K562 (cell line): ENCODE results near the gene CLASP1. TPM values are rescaled to one million over a fixed set of nuclear protein-coding genes. Genes with fewer than 3 reads are reported as not detected.

ENCODE experiments used
- ATAC-seq: fragments of 200-7000 bp; cut with Tn5 transposase; 3 replicates; pipeline ENCODE4 v1.9.1; 2020; ENCODE audit warnings: moderate library complexity
- BruUV-seq: library from RNA; stranded (reverse); fragments of 400-500 nt; replicated peaks from 2 replicates; lab custom pipeline; 2021; lab: Mats Ljungman, UMichigan
- CTCF ChIA-PET: fragments of 300-600 bp; formaldehyde crosslinking; extraction: SDS; loops from one replicate; lab custom pipeline; 2021; ENCODE audit warnings: low intra/inter-chr PET ratio; lab: Yijun Ruan, JAX
- POLR2A ChIA-PET: fragments of 300-600, 350-650 bp; sonication (Branson Sonifier 250); formaldehyde crosslinking; extraction: SDS; loops from one replicate; lab custom pipeline; 2021; ENCODE audit warnings: antibody characterized with exemption, inconsistent platforms; lab: Yijun Ruan, JAX
- DNase-seq, 4 experiments: peaks; one replicate each; pipeline versions ENCODE4 v3.0.0 to v3.0.0-alpha.2; 2011 to 2018; ENCODE audit warnings: low spot score in 3 of 4, mixed read lengths in 3 of 4; ENCODE audit errors: extremely low read depth in 1 of 4
- FAIRE-seq: peaks from 2 replicates; lab custom pipeline; 2011; peaks lifted over from hg19 to GRCh38; lab: Jason Lieb, UNC
- H2AFZ ChIP-seq: 2 replicates; pipeline ENCODE4 v1.6.0; 2011; ENCODE audit warnings: low read depth, low read length, control low read depth, inconsistent platforms
- H3K27ac ChIP-seq: fragments of 200-600 bp; 3 replicates; pipeline ENCODE4 v1.8.0; 2011; ENCODE audit warnings: low read depth, mild to moderate bottlenecking, control low read depth, inconsistent platforms, low read length, moderate library complexity, mixed read lengths; ENCODE audit errors: extremely low read depth
- H3K27me3 ChIP-seq, 2 experiments: fragments of 300-600 bp in 1 of 2; 2 replicates in 1 of 2; 3 replicates in 1 of 2; pipeline versions ENCODE4 v1.6.0 to v1.8.0; 2011; ENCODE audit warnings: inconsistent platforms in 2 of 2, low read length in 2 of 2, mild to moderate bottlenecking in 1 of 2, mixed read lengths in 1 of 2, moderate library complexity in 1 of 2; ENCODE audit not compliant: control insufficient read depth in 2 of 2, insufficient read depth in 2 of 2
- H3K36me3 ChIP-seq: fragments of 300-600 bp; 3 replicates; pipeline ENCODE4 v1.8.0; 2011; ENCODE audit warnings: mild to moderate bottlenecking, low read length, inconsistent platforms; ENCODE audit not compliant: control insufficient read depth, insufficient read depth
- H3K4me1 ChIP-seq, 2 experiments: fragments of 200-600 bp in 1 of 2; replicated peaks in 1 of 2; 2 replicates in 1 of 2; 3 replicates in 1 of 2; pipeline versions ENCODE4 v1.5.1 to v1.8.0; 2011; ENCODE audit warnings: inconsistent platforms in 2 of 2, low read length in 2 of 2, mild to moderate bottlenecking in 1 of 2, mixed read lengths in 1 of 2, moderate library complexity in 1 of 2; ENCODE audit not compliant: control insufficient read depth in 2 of 2, insufficient read depth in 2 of 2
- H3K4me2 ChIP-seq: 2 replicates; pipeline ENCODE4 v1.6.1; 2011; ENCODE audit warnings: low read length, control low read depth, inconsistent platforms, mixed read lengths; ENCODE audit not compliant: insufficient read depth
- H3K4me3 ChIP-seq: fragments of 200-600 bp; sonication (generic), shearing (Covaris generic); 2 replicates; pipeline ENCODE4 v1.5.1; 2016; ENCODE audit warnings: control low read depth, inconsistent platforms
- H3K79me2 ChIP-seq: fragments of 200-600 bp; 3 replicates; pipeline ENCODE4 v1.8.0; 2011; ENCODE audit warnings: low read length, inconsistent platforms; ENCODE audit not compliant: control insufficient read depth, insufficient read depth
- H3K9ac ChIP-seq, 2 experiments: 2 replicates each; pipeline versions ENCODE4 v1.6.0 to v1.6.1; 2011; ENCODE audit warnings: low read depth in 2 of 2, low read length in 2 of 2, control low read depth in 1 of 2, inconsistent platforms in 1 of 2, mild to moderate bottlenecking in 1 of 2, mixed read lengths in 1 of 2; ENCODE audit not compliant: insufficient read depth in 1 of 2
- H3K9me1 ChIP-seq: one replicate; pipeline ENCODE4 v1.6.0; 2011; ENCODE audit warnings: inconsistent platforms, mild to moderate bottlenecking, low read length, moderate library complexity; ENCODE audit not compliant: control insufficient read depth, insufficient read depth
- H3K9me3 ChIP-seq: replicated peaks from 2 replicates; pipeline ENCODE4 v1.5.1; 2011; ENCODE audit warnings: low read depth, low read length, inconsistent platforms; ENCODE audit not compliant: control insufficient read depth, insufficient read depth
- H4K20me1 ChIP-seq: replicated peaks from 2 replicates; pipeline ENCODE4 v1.6.1; 2011; ENCODE audit warnings: low read length, inconsistent platforms, mixed read lengths; ENCODE audit not compliant: control insufficient read depth, insufficient read depth
- CREB1 ChIP-seq, 2 experiments: sonication (generic) in 1 of 2; formaldehyde crosslinking in 1 of 2; IDR thresholded peaks; 2 replicates each; pipeline versions ENCODE4 v1.6.1 to v1.8.0; 2012 to 2022; ENCODE audit warnings: inconsistent platforms in 1 of 2, mild to moderate bottlenecking in 1 of 2, missing genetic modification reagents in 1 of 2, moderate library complexity in 1 of 2
- ESRRB ChIP-seq: fragments of 250-450 bp; sonication (Bioruptor Pico); IDR thresholded peaks from 2 replicates; pipeline ENCODE4 v1.5.0; 2020; ENCODE audit warnings: mild to moderate bottlenecking, moderate library complexity, borderline replicate concordance
- HEY1 ChIP-seq: fragments of 250-450 bp; sonication (Bioruptor Pico); IDR thresholded peaks from 2 replicates; pipeline ENCODE4 v1.5.0; 2020; ENCODE audit warnings: mild to moderate bottlenecking, moderate library complexity, borderline replicate concordance
- JUND ChIP-seq, 2 experiments: IDR thresholded peaks; 2 replicates in 1 of 2; 3 replicates in 1 of 2; pipeline ENCODE4 v1.6.1; 2011; ENCODE audit warnings: borderline replicate concordance in 2 of 2, low read depth in 2 of 2, low read length in 2 of 2, improper control_type of control experiment in 1 of 2, missing biosample characterization in 1 of 2, missing genetic modification characterization in 1 of 2, missing genetic modification reagents in 1 of 2
- MNT ChIP-seq, 2 experiments: fragments of 450-650 bp; conservative IDR thresholded peaks; 2 replicates each; pipeline ENCODE4 v1.6.1; 2017; ENCODE audit warnings: mild to moderate bottlenecking in 2 of 2, moderate library complexity in 2 of 2
- PCBP2 ChIP-seq: fragments of 200-400 bp; formaldehyde crosslinking; IDR thresholded peaks from 2 replicates; pipeline ENCODE4 v1.6.1; 2018; ENCODE audit warnings: low read length, low read depth, mild to moderate bottlenecking, moderate library complexity; ENCODE audit not compliant: poor library complexity, severe bottlenecking
- RBM34 ChIP-seq: fragments of 200-400 bp; formaldehyde crosslinking; IDR thresholded peaks from 2 replicates; pipeline ENCODE4 v1.6.1; 2018; ENCODE audit warnings: low read length, borderline replicate concordance; ENCODE audit not compliant: insufficient read depth
- RNF2 ChIP-seq: sonication (generic); IDR thresholded peaks from 2 replicates; pipeline ENCODE4 v1.6.1; 2016
- SRF ChIP-seq, 2 experiments: fragments of 250-450, 450-650 bp in 1 of 2; sonication (Bioruptor Pico) in 1 of 2; sonication (generic) in 1 of 2; formaldehyde crosslinking; IDR thresholded peaks; 2 replicates each; pipeline versions ENCODE4 v1.5.0 to v1.5.1; 2020 to 2022; ENCODE audit warnings: mild to moderate bottlenecking in 1 of 2, missing genetic modification reagents in 1 of 2
- TCF7 ChIP-seq: sonication (generic); IDR thresholded peaks from 2 replicates; pipeline ENCODE4 v1.6.1; 2016; ENCODE audit warnings: antibody characterized with exemption, borderline replicate concordance
- ZC3H8 ChIP-seq: fragments of 450-650 bp; IDR thresholded peaks from 2 replicates; pipeline ENCODE4 v1.6.1; 2017
- ZFX ChIP-seq: sonication (generic); formaldehyde crosslinking; IDR thresholded peaks from 2 replicates; pipeline ENCODE4 v1.8.0; 2022; ENCODE audit warnings: mild to moderate bottlenecking, missing genetic modification reagents, moderate library complexity
- ZNF121 ChIP-seq: sonication (generic); formaldehyde crosslinking; conservative IDR thresholded peaks from 2 replicates; pipeline ENCODE4 v1.8.0; 2022; ENCODE audit warnings: missing genetic modification reagents
- ZNF146 ChIP-seq: IDR thresholded peaks from one replicate; pipeline ENCODE4 v1.6.1; 2018; ENCODE audit warnings: missing compliant biosample characterization; ENCODE audit not compliant: unreplicated experiment
- ZNF274 ChIP-seq: IDR thresholded peaks from 2 replicates; pipeline ENCODE4 v1.6.1; 2011; ENCODE audit warnings: low read depth, mild to moderate bottlenecking, low read length, moderate library complexity, borderline replicate concordance
- ZNF57 ChIP-seq: fragments of 450-650 bp; formaldehyde crosslinking; IDR thresholded peaks from 2 replicates; pipeline ENCODE4 v1.4.0; 2020; ENCODE audit warnings: mild to moderate bottlenecking, moderate library complexity
- ZNF830 ChIP-seq: fragments of 250-450 bp; sonication (Bioruptor Pico); IDR thresholded peaks from 2 replicates; pipeline ENCODE4 v1.5.0; 2021; ENCODE audit warnings: mild to moderate bottlenecking
- WGBS: fragments of 100-300 bp; shearing (Covaris generic); methylation state at CpG from one replicate; pipeline ENCODE4 v1.1.6; 2016; ENCODE audit warnings: low coverage, mixed read lengths; ENCODE audit not compliant: insufficient coverage; ENCODE audit errors: missing lambda C conversion rate; 5-methylcytosine and 5-hydroxymethylcytosine counted together
- in situ Hi-C: fragments of 300-500 bp; cut with MboI; formaldehyde crosslinking; loops from 4 replicates; pipeline ENCODE4 v1.15.0; 2018; ENCODE audit warnings: inconsistent platforms, mixed read lengths
- intact Hi-C: fragments of 100-400 bp; cut with micrococcal nuclease; formaldehyde crosslinking; loops from 2 replicates; pipeline ENCODE4 v1.14.2; 2022
- polyA plus RNA-seq, 8 experiments: library from polyadenylated mRNA; depleted of rRNA in 4 of 8; stranded (reverse) in 5 of 8; unstranded in 3 of 8; fragments of >200 nt; fragmentation: Nextera tagmentation in 2 of 8; fragmentation: Illumina TruSeq in 1 of 8; extraction: Ambion mirVana in 2 of 8; extraction: Trizol in 1 of 8; gene quantifications; 2 replicates each; pipeline versions ENCODE4 v1.2.1 to v1.2.3, GENCODE V29; 2011 to 2014; ENCODE audit warnings: inconsistent platforms in 1 of 8, missing spikeins in 1 of 8
- total RNA-seq, 7 experiments: library from RNA; depleted of rRNA in 6 of 7; stranded (reverse); fragments of >200 nt in 6 of 7; fragmentation: Illumina TruSeq in 2 of 7; extraction: Trizol in 2 of 7; gene quantifications; 2 replicates each; pipeline versions ENCODE4 v1.2.1 to v1.2.3, GENCODE V29; 2011 to 2021; ENCODE audit warnings: low replicate concordance in 1 of 7
- TF ChIP-seq, protein P1 (sequence below): sonication (generic); formaldehyde crosslinking; IDR thresholded peaks from 2 replicates; pipeline ENCODE4 v1.8.0; 2022; ENCODE audit warnings: mild to moderate bottlenecking, missing genetic modification reagents

Gene CLASP1
- total and polyA plus RNA-seq, 9 of the 15 experiments (the other 6 are each of a cell fraction or from before 2014, with no cell fraction given), result 1.7 to 40.3 (median 20.7) TPM

GRCh38 chr2:121469356-121469755 is 179.9 kb downstream of the CLASP1 start:
- CTCF ChIA-PET, result no interaction called here

More at GRCh38 chr2:121469356-121469755, 179.9 kb downstream of the CLASP1 start:
- Histone ChIP-seq H3K27me3 (no peaks in the 10 kb centered on the region), H3K36me3 (peaks cover 52% of the 10 kb centered on the region), H3K9me1 (no peaks in the 10 kb centered on the region), H3K4me2 (no peak overlapping the region), H3K4me1 (peaks cover 4 to 9% of the 10 kb centered on the region in 2 experiments; a peak in 2 of 5 replicates), H3K4me3 (no peak overlapping the region), H3K27ac (no peak overlapping the region), H3K9ac (no peak overlapping the region), H3K9me3 (no peaks in the 10 kb centered on the region), H2AFZ (no peak overlapping the region), H4K20me1 (no peaks in the 10 kb centered on the region; the same call in 1 of the 2 replicates), H3K79me2 (no peaks in the 10 kb centered on the region; the same call in 2 of the 3 replicates)
- 91% methylated on average over 3 of the region's 3 CpGs for WGBS
- in situ Hi-C loops (no loop called here), intact Hi-C loops (no loop called here)
- BruUV-seq, result no TSS peak
- TF ChIP-seq ZNF830 (CRISPR knock-in tag), result no peak
- TF ChIP-seq JUND (IDR thresholded peaks at IDR 0.05; ENCODE audit: borderline replicate concordance, low read depth, low read length), result no peak
- TF ChIP-seq JUND (tag; IDR thresholded peaks at IDR 0.05; ENCODE audit: borderline replicate concordance, low read depth, low read length), result no peak
- TF ChIP-seq HEY1 (CRISPR knock-in tag), result no peak
- no peak for TF ChIP-seq ZNF121 (CRISPR knock-in tag)
- TF ChIP-seq RBM34, result no peak
- no peak for TF ChIP-seq MNT (conservative IDR thresholded peaks at IDR 0.05)
- TF ChIP-seq SRF (CRISPR knock-in tag; IDR thresholded peaks at IDR 0.05), result no peak
- no peak for TF ChIP-seq ZC3H8
- TF ChIP-seq TCF7, result no peak
- no peak for TF ChIP-seq CREB1 (IDR thresholded peaks at IDR 0.05)
- no peak for TF ChIP-seq CREB1 (CRISPR knock-in tag; IDR thresholded peaks at IDR 0.05)
- TF ChIP-seq ZFX (CRISPR knock-in tag), result no peak
- TF ChIP-seq ESRRB (CRISPR knock-in tag), result no peak
- TF ChIP-seq, protein P1, sequence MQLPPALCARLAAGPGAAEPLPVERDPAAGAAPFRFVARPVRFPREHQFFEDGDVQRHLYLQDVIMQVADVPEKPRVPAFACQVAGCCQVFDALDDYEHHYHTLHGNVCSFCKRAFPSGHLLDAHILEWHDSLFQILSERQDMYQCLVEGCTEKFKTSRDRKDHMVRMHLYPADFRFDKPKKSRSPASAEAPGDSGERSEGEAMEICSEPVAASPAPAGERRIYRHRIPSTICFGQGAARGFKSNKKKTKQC, result no peak
- no peak for TF ChIP-seq ZNF146 (CRISPR knock-in tag)
- TF ChIP-seq PCBP2, result no peak
- no peak for TF ChIP-seq ZNF274
- TF ChIP-seq RNF2, result no peak
- TF ChIP-seq ZNF57 (CRISPR knock-in tag), result no peak
- DNase-seq (no peak), FAIRE-seq (no peak), ATAC-seq (peak; percentile 28; the same call in 1 of the 3 replicates)
- POLR2A ChIA-PET, result interaction anchor here (1.7 kb wide), 1 partner anchor 12 kb away, joined by 4 read pairs; no protein-coding TSS in a partner anchor
